Measurements from ENCODE around the gene RFTN2. TPM values are rescaled to one million over a fixed set of nuclear protein-coding genes. Genes with fewer than 3 reads are reported as not detected.

The RFTN2 gene
- total and polyA plus RNA-seq, 2 donors (not counting 3 experiments of a cell fraction or from before 2014, with no cell fraction given) = 5.0 to 8.0 TPM

- Histone ChIP-seq H3K4me3 (replicated peaks in 1 of 3; ENCODE audit: insufficient read depth in 1 of 3, low read depth in 1 of 3, low read length in 3 of 3) (no peak overlapping the region), H3K9me1 (replicated peaks; ENCODE audit: control insufficient read depth, extremely low read depth, insufficient read depth, low read length) (no peaks in the 10 kb centered on the region), H3K36me3 (ENCODE audit: control insufficient read depth in 2 of 2, extremely low read depth in 1 of 2, insufficient read depth in 2 of 2, low read length in 2 of 2) (no peaks in the 10 kb centered on the region), H3K27ac (ENCODE audit: insufficient read depth, low read depth, low read length) (no peak overlapping the region), H3K9me3 (replicated peaks; ENCODE audit: control insufficient read depth, insufficient read depth, low read length) (no peaks in the 10 kb centered on the region), H2AFZ (ENCODE audit: low read depth, low read length) (no peak overlapping the region), H3K27me3 (ENCODE audit: control insufficient read depth in 2 of 2, insufficient read depth in 2 of 2, low read length in 2 of 2) (no peaks in the 10 kb centered on the region), H3K9ac (replicated peaks; ENCODE audit: extremely low read depth, insufficient read depth, low read length) (no peak overlapping the region), H3K4me1 (ENCODE audit: control insufficient read depth, extremely low read depth, insufficient read depth, low read length) (no peaks in the 10 kb centered on the region), H3K4me2 (ENCODE audit: insufficient read depth, low read length) (no peak overlapping the region), H3K79me2 (ENCODE audit: control insufficient read depth, insufficient read depth, low read length) (no peaks in the 10 kb centered on the region), H4K20me1 (replicated peaks; ENCODE audit: control insufficient read depth, extremely low read depth, insufficient read depth, low read length) (no peaks in the 10 kb centered on the region)
- TF ChIP-seq POLR2AphosphoS5 (IDR thresholded peaks at IDR 0.05; ENCODE audit: insufficient read depth, low read depth, low read length) (no peak), FOS (IDR thresholded peaks at IDR 0.05; ENCODE audit: borderline replicate concordance, insufficient read depth, low read length) (no peak), POLR2A (IDR thresholded peaks at IDR 0.05; ENCODE audit: low read depth, low read length) (no peak), JUN (IDR thresholded peaks at IDR 0.05; ENCODE audit: borderline replicate concordance, insufficient read depth, insufficient read length, low read depth) (no peak), MYC (IDR thresholded peaks at IDR 0.05; ENCODE audit: low read depth, low read length) (no peak), EZH2 (IDR thresholded peaks at IDR 0.05; ENCODE audit: borderline replicate concordance, low read depth, low read length, severe bottlenecking) (no peak), GATA2 (IDR thresholded peaks at IDR 0.05; ENCODE audit: insufficient read depth, insufficient read length, low read depth, low read length) (no peak), CTCF (IDR thresholded peaks at IDR 0.05; ENCODE audit: extremely low read depth in 1 of 2, insufficient read depth in 1 of 2, low read depth in 1 of 2, low read length in 2 of 2) (no peak)
- POLR2A ChIA-PET = no interaction called here
- CTCF ChIA-PET = no interaction called here
- DNase-seq (ENCODE audit: low read depth, low spot score) = no peak
- BruUV-seq (replicated peaks) = no TSS peak
- no peak for FAIRE-seq
- intact Hi-C loops (cut with micrococcal nuclease) (no loop called here), dilution Hi-C loops (cut with MboI; ENCODE audit: extremely low pct_ligation_motif_present, low sequenced_read_pairs) (no loop called here)
Observed at GRCh38 chr2:197597166-197597565, 78.2 kb downstream of the RFTN2 start.

Data from endothelial cell of umbilical vein (primary cell).